IPS-18c (cell line): ENCODE data around the gene ANKMY1.

Experiments
- H3K4me3 ChIP-seq: 2 replicates; pipeline ENCODE4 v1.7.0; 2013; ENCODE audit warnings: low read depth, mild to moderate bottlenecking, low read length, moderate library complexity; ENCODE audit not compliant: insufficient read depth
- H3K9me3 ChIP-seq: one replicate; pipeline ENCODE4 v1.6.1; 2013; ENCODE audit warnings: mild to moderate bottlenecking, low read length, moderate library complexity; ENCODE audit not compliant: control insufficient read depth, insufficient read depth

ANKMY1 gene

DNA sequence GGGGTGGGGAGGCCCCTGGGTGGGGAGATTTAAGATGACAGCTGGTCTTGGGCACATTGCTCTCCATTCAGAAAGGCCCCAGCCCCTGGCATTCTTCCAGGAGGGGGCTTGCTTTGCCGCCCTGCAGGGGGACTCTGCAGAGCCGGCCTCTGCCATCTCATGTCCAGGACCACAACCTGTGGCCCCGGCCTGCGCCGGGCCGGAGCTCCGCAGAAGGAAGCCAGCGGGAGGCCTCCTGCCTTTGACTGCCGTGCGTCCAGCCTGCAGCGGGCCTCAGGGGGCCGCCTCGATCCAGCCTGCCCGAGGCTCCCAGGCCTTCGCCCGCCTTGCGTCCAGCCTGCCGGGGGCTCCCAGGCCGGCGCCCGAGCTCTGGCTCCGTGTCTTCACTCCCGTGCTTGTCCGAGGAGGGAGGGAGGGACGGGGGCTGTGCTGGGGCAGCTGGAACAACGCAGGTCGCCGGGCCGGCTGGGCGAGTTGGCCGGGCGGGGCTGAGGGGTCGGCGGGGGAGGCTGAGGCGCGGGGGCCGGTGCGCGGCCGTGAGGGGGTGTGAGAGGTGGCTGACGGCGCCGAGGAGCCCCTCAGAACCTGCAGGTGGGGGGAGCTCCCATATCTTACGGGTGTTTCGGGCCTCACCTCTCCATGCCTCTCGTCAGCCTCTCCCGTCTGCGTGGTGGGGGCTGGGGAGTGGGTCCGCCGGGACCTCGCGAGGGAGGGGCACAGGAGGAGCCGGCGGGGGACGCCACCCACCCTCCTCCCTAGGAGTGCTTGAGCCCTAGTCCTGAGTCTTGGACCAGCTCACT, 101.9 kb downstream of the ANKMY1 start:
- Histone ChIP-seq H3K4me3 (peak overlapping the region; percentile 24), H3K9me3 (peaks cover 2% of the 10 kb centered on the region)

DNA sequence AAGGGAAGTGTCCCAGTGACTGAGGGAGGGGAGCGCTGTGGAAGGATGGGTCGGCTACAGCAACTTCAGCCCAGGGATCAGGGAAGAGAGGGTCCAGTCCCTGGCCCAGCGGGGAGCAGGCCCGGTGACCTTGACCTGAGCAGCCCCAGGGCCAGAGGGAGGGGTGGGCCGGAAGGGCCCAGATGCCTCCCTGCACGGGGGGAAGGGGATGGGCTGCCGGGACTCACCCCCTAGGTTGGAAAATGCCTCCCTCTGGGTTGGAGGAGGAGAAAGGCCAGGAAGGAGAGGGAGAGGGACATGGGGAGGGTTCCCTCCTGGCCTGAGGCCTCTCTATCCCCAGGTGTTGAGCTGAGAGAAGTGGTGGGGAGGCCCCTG, 102.5 kb downstream of the ANKMY1 start:
- H3K9me3 ChIP-seq = peaks cover 2% of the 10 kb centered on the region
- 0 out of 2 replicates have a peak overlapping the region, but pooled peaks have one; percentile 24 for H3K4me3 ChIP-seq

DNA sequence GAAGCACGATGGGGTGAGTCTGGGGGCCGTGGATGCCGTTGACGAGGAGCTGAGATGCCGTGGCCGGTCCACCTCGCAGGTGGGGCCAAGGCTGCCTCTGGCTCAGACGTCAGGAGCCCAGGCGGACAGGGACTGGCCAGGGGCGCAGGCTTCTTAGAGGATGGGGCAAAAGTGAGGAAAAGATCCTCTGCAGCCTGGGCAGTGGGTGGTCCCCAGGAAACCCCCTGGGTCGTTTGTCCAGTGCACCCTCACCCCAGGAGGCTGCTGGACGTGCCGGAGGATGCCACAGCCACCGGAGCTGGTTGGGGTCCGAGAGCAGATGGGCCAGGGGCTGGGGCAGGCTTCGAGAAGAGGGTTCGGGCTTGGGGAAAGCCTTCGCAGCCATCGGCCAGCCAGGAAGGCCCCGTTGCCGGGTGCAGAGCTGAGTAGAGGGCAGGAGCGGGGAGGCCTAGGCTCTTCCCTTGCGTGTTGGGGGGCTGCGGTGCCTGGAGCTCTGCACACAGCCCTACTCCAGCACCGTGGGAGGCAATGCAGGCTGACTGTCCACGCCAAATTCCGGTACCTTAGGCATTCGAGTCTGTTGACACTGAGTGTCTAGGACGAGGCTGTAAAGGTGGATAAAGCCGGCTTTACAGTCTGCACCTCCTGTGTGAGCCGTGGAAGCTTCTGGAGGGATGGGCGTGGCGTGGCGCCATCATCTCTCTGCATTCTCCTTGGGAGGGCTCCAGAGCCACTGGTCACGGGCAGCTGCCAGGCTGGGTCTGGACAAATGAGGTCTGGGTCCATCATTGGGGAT, 103.5 kb downstream of the ANKMY1 start:
- Histone ChIP-seq H3K9me3 (peaks cover 2% of the 10 kb centered on the region), H3K4me3 (peak overlapping the region; percentile 46; the same call in 1 of the 2 replicates)

DNA sequence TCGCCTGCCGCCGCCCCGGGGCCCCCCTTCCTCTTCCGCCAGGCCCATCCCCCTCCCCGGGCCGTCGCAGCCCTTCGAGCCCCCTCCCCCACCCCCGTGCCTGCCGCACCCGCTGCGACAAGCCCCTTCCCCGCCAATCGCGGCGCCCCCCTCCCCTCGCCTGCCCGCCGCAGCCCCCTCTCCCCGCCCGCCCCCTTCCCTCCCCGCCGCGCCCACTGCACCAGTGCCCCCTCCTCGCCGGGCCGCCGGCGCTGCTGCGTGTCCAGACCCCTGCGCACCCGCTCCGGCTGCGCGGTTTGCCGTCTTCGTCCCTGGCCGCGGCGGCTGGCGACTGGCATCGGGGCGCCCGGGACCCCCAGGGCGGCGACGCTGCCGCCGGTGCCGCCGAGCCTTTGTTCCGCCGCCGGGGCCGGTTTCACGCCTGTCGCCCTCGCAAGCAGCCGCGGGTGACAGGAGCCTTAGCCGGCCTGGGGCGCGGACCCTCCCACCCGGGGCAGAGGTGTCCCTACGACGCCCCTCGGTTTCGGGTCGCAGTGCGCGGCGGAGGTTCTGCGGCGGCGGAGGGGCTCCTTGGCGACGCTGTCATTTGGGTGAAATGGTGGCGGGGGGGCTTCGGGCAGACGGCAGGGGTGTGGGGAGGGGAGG, 104.2 kb downstream of the ANKMY1 start:
- H3K4me3 ChIP-seq = peak overlapping the region; percentile 46

DNA sequence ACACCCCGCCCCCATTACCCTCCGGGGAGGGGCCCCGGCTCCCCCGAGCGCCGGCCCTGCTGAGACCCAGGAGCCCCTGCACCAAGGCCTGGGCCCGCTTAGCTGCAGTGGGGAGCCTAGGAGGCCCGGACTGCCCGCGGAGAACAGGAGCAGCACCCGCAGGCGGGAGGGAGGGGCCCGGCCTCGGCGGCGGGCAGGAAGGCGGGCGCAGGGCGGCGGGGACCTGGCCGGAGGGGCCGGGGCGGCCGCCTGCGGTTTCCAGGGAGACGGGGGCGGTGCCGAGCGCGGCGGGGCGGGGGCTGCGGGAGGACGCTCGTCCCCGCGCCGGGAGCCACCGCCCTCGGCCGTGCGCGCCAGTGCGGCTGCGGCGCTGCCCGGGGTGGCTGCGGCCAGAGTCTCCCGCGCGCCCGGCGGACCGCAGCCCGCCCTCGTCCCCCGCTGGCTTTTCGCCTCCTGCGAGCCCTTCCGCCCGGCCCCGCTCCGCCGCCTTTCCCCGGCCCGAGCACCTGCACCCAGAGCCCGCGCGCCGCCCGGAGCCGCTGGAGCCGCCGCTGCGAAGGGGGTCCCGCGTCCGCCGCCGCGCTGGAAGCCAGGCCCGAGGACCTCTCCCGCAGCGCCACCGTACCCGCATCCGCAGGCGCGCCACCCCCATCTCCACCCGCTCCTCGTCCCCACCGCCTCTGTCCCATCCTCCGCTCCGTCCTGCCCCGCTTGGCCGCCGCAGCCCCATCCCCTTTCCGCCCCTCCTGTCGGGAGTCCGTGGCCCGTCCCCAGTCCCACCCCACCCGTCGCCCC, 105.1 kb downstream of the ANKMY1 start:
- H3K4me3 ChIP-seq = peak overlapping the region; percentile 55

More for the DNA sequence above, 104.2 kb downstream of the ANKMY1 start:
- H3K9me3 ChIP-seq = peaks cover 2% of the 10 kb centered on the region

DNA sequence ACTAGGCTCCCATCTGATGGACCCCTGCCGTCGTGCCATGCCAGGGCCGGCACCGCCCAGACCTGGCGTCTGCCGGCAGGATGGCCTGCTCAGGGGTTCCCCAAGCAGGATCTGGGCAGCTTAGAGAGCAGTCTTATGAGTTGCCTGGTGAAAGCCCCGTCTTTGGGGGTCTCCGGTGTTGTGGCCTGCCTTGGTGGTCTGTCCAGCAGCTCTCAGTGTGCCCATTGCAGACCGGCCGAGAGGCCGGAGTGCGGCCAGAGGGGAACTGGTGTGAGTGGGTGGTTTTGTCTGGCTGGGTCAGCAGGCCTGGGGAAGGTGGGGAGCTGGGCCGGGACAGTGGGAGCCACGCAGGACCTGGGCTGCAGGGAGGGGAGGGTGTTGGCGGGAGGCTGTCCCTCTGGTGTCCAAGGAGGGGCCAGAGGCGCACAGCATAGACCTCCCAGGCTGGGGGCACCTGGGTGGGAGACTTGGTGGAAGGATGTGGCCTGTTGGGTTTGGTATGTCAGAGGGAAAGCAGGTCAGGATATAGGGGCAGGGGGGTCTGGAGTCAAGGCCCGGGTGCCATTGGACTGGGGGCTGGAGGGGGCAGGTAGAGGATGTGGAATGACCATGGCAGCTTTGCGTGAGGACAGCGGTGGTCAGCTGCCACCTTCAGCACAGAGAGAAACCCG, 105.9 kb downstream of the ANKMY1 start:
- H3K9me3 ChIP-seq = peaks cover 2% of the 10 kb centered on the region
- H3K4me3 ChIP-seq = peak overlapping the region; percentile 31

More for the DNA sequence above, 105.1 kb downstream of the ANKMY1 start:
- peaks cover 2% of the 10 kb centered on the region for H3K9me3 ChIP-seq

DNA sequence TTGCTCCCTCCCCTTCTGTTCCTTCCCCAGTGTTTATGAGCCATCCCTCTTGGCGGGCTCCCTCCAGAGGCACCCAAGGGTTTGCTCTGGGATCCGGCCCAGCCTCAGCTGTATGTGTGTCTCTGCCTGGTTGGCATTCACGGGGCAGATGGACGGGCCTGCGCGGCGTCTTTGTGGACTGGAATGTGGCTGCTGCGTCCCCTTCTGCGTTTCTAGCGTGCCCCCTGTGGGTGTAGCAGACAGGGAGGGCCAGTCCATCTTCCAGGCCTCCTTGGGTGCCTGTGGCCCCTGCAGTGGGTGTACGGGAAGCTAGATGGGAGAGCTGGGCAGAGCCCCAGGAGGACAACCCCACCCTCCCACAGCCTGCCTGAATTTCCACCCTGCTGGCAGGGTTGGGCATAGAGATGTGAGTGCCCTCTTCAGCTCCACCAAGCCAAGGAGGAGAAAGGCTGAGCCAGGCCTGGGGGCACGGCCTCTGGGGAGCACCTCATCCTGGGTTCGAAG, 106.6 kb downstream of the ANKMY1 start:
- peaks cover 2% of the 10 kb centered on the region for H3K9me3 ChIP-seq
- H3K4me3 ChIP-seq = no peak overlapping the region

DNA sequence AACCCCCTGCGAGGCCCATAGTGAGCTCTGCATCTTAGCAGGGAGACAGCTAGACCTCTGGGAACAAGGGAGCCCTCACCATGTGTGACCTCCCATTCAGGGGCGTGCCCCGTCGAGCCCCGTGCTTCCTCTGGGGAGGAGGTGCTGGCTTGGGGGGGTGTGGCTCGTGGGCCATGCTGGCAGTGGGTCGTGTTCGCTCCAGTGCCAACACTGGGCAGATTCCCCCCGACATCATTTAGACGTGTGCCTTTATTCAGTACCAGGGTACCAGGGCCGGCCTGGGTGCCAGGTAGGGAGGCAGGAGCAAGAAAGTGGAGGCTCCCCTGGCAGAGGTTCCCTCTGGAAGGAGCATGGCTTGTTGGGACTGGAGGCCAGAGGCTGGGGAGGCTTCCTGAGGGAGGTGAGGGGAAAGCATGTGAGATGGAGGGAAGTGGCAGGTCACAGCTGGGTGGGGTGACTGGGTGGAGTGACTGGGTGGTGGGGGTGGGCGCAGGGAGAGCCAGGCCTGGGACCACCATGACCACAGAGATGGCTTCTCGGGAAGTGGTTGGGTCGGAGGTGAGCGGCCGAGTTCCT, 107.2 kb downstream of the ANKMY1 start:
- H3K9me3 ChIP-seq = peaks cover 2% of the 10 kb centered on the region
- H3K4me3 ChIP-seq = no peak overlapping the region

DNA sequence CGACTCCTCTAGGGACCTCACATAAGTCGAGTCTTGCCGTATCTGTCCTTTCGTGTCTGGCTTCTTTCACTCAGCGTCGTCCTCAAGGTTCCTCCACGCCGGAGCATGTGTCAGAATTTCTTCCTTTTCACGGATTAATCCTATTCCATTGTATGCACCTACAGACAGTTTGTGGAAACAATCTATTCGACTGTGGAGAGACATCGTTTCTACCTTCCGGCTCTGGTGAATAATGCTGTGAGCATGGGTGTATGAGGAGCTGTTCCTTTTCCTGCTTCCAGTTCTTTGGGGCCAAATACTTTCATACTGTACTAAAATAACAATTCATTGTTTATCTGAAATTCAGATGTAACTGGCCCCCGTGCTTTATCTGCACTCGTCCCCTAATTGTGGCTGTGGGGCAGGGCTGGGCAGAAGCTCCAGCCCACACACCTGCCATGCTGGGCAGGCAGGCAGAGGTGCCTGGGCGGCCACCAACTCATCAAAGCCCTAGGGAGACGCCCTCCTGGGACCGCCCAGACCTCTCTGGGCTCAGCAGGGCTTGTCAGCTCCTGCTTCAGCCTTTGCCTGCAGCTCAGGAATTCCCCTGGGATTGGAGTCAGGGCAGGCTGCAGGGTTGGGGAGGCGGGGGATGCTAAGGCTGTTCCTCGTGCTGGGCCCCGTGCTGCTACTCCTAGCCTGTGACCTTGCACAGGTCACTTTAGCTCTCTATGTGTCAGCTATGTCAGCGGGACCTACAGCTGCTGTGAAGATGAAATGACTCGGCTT, 107.8 kb downstream of the ANKMY1 start:
- H3K4me3 ChIP-seq = no peak overlapping the region
- peaks cover 2% of the 10 kb centered on the region for H3K9me3 ChIP-seq

DNA sequence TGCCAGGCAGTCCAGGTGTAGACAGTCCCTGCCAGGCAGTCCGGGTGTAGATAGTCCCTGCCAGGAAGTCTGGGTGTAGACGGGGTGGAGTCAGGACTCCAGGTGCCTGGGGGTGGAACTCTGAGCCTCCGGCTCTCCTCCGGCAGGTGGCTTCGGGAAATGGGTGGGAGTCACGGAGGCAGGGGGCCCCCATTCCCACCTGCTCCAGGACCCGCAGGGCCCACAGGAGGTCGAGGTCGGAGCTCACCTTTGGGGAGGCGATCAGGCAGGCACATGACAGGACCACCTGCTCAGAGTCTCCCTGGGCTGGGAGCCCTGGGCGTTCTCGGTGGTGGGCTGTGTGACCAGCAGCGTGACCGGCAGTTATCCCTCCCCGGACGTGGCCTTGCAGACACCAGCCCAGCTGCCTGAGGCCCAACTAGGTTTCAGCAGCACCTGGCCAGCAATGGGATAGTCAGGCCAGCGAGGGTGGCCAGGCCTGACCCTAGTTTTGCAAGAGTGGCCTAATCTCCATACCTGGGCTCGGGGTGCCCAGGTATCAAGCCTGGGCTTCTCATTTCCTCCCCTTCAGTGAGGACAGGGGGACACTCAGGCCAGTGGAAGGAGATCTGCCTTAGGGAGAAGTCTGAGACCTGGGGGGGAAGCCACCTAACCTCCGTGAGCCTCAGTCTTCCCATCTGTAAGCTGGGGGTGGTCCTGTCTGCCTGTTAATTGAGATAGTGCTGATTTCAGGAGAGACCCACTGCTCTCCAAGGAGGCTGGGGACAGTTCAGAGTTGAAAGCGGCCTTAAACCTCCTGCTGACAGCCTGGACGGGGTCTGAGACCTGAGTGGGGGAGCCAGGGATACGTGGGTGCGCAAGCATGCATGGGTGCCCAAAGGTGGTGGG, 109.2 kb downstream of the ANKMY1 start:
- H3K9me3 ChIP-seq = peaks cover under 1% of the 10 kb centered on the region
- no peak overlapping the region for H3K4me3 ChIP-seq

DNA sequence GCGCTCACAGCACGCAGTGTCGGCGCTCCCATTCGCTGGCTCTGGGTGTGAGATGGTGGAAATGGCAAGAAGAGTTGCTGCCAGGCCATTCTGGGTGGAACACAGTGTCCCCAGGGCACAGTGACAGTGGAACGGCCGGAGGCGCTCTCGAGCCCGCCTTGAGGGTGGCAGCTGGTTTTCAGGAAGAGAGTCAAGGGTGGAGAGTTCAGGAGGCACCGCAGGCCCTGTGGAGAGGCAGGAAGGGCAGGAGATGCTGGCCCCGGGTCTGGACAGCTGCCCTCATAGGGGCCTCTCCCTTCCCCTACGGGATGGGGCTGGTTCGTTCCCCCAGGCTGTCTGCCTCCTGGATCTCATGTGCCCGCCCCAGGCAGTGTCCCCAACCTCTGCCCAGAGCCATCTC, 109.9 kb downstream of the ANKMY1 start:
- no peaks in the 10 kb centered on the region for H3K9me3 ChIP-seq
- H3K4me3 ChIP-seq = no peak overlapping the region

DNA sequence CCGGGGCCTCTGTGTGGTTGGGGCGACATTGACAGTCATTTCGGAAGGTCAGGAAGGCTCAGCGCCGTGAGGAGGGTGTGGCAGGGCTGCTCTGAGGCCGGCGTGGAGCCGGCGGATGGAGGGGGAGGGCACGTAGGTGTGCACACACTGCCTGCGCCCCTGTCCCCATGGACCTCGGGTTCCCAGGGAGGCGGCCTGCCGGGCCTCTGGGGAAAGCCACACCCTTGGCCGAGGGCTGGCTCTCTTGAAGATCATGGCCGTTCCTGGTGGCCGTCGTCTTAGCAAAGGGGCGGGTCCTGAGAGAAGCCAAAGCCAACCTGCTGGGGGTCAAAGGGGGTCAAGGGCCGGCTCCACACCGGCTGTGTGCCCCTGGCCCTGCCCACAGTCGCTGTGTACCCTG, 110.5 kb downstream of the ANKMY1 start:
- no peak overlapping the region for H3K4me3 ChIP-seq
- no peaks in the 10 kb centered on the region for H3K9me3 ChIP-seq

DNA sequence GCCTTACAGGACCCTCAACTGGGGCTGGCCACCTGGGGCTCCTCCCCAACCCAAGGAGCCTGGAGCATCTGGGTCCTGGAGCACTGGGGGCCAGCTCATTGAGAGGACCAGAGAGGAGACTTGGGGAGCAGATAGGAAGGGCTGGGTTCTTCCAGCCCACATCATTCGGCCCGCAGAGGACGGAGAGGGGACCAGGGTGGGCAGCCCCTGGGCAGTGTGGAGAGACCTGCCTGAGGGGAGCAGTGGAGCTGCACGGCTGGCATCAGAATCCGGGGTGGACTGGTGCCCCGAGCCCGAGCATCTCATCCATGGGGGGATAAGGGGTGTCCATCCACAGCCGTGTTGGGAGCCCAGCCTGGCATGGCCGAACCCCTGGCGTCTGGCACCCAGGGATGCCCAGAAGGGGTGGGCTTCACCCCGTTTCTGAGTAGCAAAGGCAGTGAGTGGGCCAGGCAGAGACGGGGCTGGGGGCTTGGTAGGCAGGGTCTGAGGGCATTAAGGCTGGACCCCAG, 111.1 kb downstream of the ANKMY1 start:
- no peak overlapping the region for H3K4me3 ChIP-seq
- H3K9me3 ChIP-seq = no peaks in the 10 kb centered on the region

DNA sequence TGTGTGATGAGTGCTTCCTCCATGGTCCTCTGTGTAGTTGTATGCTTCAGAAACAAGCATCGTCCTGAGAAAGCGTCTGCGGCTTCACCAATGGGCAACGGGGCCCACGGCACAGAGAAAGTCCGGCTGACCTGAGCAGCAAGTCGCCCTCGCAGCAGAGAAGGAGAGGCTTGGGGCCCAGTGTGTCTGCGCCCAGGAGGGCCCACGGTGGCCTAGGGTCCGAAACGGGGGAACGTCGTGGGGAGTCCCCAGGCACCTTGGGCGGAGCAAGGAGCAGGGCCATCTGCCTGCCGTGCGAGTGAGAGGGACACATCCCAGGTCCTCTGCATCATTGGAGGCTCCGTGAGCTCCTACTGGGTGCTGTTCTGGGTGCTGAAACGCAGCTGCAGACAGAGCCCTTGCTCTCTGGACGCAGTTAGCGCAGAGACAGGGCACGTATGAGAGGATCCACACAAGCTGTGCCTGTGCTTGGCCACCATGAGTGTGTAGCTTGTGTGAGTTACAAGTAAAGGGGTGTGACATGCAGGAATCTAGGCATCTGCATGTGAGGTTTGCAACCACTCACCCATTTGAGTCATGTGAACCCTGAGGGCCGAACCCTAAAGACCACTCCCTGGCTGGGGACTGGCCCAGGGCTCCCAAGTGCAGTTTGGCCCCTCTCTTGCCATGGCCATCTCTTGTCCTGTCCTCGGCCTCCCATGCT, 111.7 kb downstream of the ANKMY1 start:
- Histone ChIP-seq H3K4me3 (no peak overlapping the region), H3K9me3 (no peaks in the 10 kb centered on the region)
